ENCODE results near the gene EXOSC7.

- TF ChIP-seq POLR2AphosphoS5 (IDR thresholded peaks at IDR 0.05): no peak
- no peak for TF ChIP-seq CTCF (IDR thresholded peaks at IDR 0.05)
These were observed 27.8 kb upstream of the EXOSC7 start for GRCh38 chr3:44948239-44948638.

Data from transverse colon (tissue), 4 donors.